Loucy (cell line): ENCODE measurements around the gene WDR4.

ENCODE experiments used
- H2AFZ ChIP-seq: fragments of 200-600 bp; sonication (generic); 2 replicates; pipeline ENCODE4 v1.6.0; 2016; ENCODE audit warnings: antibody characterized with exemption, mild to moderate bottlenecking, low read length, moderate library complexity
- H3F3A ChIP-seq: fragments of 200-600 bp; 2 replicates; pipeline ENCODE4 v1.6.0; 2016; ENCODE audit warnings: antibody characterized with exemption, low read depth, mild to moderate bottlenecking
- H3K27me3 ChIP-seq: fragments of 200-600 bp; sonication (generic); 2 replicates; pipeline ENCODE4 v1.6.1; 2014; ENCODE audit warnings: low read length, mild to moderate bottlenecking; ENCODE audit not compliant: insufficient read depth, poor library complexity, severe bottlenecking
- H3K36me3 ChIP-seq: fragments of 200-600 bp; sonication (generic); 2 replicates; pipeline ENCODE4 v1.6.1; 2016; ENCODE audit warnings: low read length; ENCODE audit not compliant: insufficient read depth
- H3K4me1 ChIP-seq: fragments of 200-600 bp; sonication (generic); 2 replicates; pipeline ENCODE4 v1.5.1; 2014; ENCODE audit warnings: low read length, mild to moderate bottlenecking; ENCODE audit not compliant: insufficient read depth, poor library complexity, severe bottlenecking
- H3K4me2 ChIP-seq: fragments of 200-600 bp; sonication (generic); 2 replicates; pipeline ENCODE4 v1.6.0; 2014; ENCODE audit warnings: antibody characterized with exemption, low read length, low read depth, mild to moderate bottlenecking; ENCODE audit not compliant: poor library complexity, severe bottlenecking
- H3K4me3 ChIP-seq: fragments of 200-600 bp; sonication (generic); 2 replicates; pipeline ENCODE4 v1.5.1; 2014; ENCODE audit warnings: low read length, mild to moderate bottlenecking, mixed read lengths; ENCODE audit not compliant: poor library complexity, severe bottlenecking
- H3K79me2 ChIP-seq: fragments of 200-600 bp; sonication (generic); 2 replicates; pipeline ENCODE4 v1.6.1; 2014; ENCODE audit warnings: low read length; ENCODE audit not compliant: insufficient read depth
- H3K9ac ChIP-seq: fragments of 200-600 bp; sonication (generic); 2 replicates; pipeline ENCODE4 v1.6.0; 2014; ENCODE audit warnings: mild to moderate bottlenecking, low read depth, low read length, moderate library complexity; ENCODE audit not compliant: poor library complexity, severe bottlenecking
- H3K9me2 ChIP-seq: fragments of 200-600 bp; sonication (generic); replicated peaks from 2 replicates; pipeline ENCODE4 v1.6.1; 2016; ENCODE audit warnings: low read depth, low read length, mixed read lengths
- H3K9me3 ChIP-seq: fragments of 200-600 bp; sonication (generic); 2 replicates; pipeline ENCODE4 v1.6.1; 2014; ENCODE audit warnings: mild to moderate bottlenecking, antibody characterized with exemption, low read length, low read depth; ENCODE audit not compliant: insufficient read depth
- H4K20me1 ChIP-seq: fragments of 200-600 bp; sonication (generic); 2 replicates; pipeline ENCODE4 v1.6.0; 2014; ENCODE audit warnings: antibody characterized with exemption, low read length, mild to moderate bottlenecking; ENCODE audit not compliant: insufficient read depth, poor library complexity, severe bottlenecking
- EZH2phosphoT487 ChIP-seq: fragments of 200-600 bp; IDR thresholded peaks from 2 replicates; pipeline ENCODE4 v1.6.1; 2018; ENCODE audit warnings: antibody characterized with exemption, mild to moderate bottlenecking, moderate library complexity, borderline replicate concordance
- TF ChIP-seq, protein P1 (sequence below): fragments of 200-600 bp; sonication (generic); conservative IDR thresholded peaks from 2 replicates; pipeline ENCODE4 v1.5.1; 2014; ENCODE audit warnings: mild to moderate bottlenecking, antibody characterized with exemption, low read length

WDR4 gene

DNA sequence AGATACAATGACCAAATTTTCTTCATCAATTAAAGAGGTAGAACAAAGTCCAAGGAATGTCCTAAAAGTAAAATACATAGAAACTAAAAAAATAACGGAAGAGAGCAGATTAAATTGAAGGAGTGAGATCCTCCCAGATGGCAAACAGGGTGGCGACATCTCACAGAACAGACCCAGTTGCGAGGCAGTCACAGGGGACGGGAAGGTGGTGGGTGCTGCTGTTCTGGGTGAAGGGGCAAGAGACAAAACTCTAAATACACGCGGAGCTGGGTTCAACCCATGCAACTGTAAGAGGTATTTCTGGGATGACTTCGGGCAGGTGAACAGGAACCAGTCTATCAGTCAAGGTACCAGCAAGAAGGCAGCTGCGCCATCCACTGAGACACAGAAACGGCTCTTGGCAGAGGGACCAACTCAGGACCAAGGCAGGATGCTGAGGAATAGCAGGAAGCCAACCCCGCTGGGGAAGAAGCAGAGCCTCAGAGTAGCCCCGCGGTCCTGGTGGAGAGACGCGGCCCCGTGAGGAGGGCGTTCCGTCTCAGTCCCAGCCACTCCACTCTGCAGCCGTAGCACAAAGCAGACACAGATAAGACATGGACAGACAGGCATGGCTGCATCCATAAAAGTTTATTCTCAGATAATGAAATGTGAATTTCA lies 32.2 kb downstream of the WDR4 start:
- Histone ChIP-seq H3K4me3 (no peak overlapping the region), H3K4me2 (no peak overlapping the region), H3F3A (no peaks in the 10 kb centered on the region), H3K9me2 (no peaks in the 10 kb centered on the region), H2AFZ (no peak overlapping the region), H3K9me3 (no peaks in the 10 kb centered on the region), H4K20me1 (no peaks in the 10 kb centered on the region), H3K9ac (no peak overlapping the region), H3K79me2 (peaks cover 19% of the 10 kb centered on the region; the same call in 1 of the 2 replicates), H3K4me1 (no peaks in the 10 kb centered on the region), H3K36me3 (peaks cover 77% of the 10 kb centered on the region; the same call in 1 of the 2 replicates), H3K27me3 (no peaks in the 10 kb centered on the region)
- TF ChIP-seq, protein P1, sequence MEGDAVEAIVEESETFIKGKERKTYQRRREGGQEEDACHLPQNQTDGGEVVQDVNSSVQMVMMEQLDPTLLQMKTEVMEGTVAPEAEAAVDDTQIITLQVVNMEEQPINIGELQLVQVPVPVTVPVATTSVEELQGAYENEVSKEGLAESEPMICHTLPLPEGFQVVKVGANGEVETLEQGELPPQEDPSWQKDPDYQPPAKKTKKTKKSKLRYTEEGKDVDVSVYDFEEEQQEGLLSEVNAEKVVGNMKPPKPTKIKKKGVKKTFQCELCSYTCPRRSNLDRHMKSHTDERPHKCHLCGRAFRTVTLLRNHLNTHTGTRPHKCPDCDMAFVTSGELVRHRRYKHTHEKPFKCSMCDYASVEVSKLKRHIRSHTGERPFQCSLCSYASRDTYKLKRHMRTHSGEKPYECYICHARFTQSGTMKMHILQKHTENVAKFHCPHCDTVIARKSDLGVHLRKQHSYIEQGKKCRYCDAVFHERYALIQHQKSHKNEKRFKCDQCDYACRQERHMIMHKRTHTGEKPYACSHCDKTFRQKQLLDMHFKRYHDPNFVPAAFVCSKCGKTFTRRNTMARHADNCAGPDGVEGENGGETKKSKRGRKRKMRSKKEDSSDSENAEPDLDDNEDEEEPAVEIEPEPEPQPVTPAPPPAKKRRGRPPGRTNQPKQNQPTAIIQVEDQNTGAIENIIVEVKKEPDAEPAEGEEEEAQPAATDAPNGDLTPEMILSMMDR = no peak
- TF ChIP-seq EZH2phosphoT487 = no peak

DNA sequence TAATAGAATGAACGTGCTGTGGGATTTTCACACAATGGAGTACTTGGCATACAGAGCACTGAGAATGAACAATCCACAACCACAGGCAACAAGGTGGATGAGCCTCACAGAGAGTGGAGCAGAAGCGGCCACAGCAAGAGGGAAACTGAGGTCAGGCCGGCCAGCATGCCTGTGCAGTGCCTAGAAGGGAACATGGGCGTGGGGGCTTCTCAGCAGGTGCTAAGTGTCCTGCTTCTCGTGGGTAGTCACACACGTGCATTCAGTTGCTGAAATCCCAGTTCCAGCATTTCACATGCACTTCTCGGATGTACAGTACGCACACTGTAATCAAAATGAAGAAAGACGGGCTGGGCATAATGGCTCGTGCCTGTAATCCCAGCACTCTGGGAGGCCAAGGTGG lies 33.1 kb downstream of the WDR4 start:
- H3K36me3 ChIP-seq = peaks cover 73% of the 10 kb centered on the region; the same call in 1 of the 2 replicates
- TF ChIP-seq, protein P1 = no peak
- no peak for TF ChIP-seq EZH2phosphoT487
- no peaks in the 10 kb centered on the region for H3K4me1 ChIP-seq
- no peak overlapping the region for H2AFZ ChIP-seq
- H3K9ac ChIP-seq = no peak overlapping the region
- no peak overlapping the region for H3K4me3 ChIP-seq
- H3K27me3 ChIP-seq = no peaks in the 10 kb centered on the region
- H3K4me2 ChIP-seq = no peak overlapping the region
- H3F3A ChIP-seq = no peaks in the 10 kb centered on the region
- no peaks in the 10 kb centered on the region for H3K9me3 ChIP-seq
- H3K9me2 ChIP-seq = no peaks in the 10 kb centered on the region
- H3K79me2 ChIP-seq = peaks cover 19% of the 10 kb centered on the region; the same call in 1 of the 2 replicates
- H4K20me1 ChIP-seq = no peaks in the 10 kb centered on the region

DNA sequence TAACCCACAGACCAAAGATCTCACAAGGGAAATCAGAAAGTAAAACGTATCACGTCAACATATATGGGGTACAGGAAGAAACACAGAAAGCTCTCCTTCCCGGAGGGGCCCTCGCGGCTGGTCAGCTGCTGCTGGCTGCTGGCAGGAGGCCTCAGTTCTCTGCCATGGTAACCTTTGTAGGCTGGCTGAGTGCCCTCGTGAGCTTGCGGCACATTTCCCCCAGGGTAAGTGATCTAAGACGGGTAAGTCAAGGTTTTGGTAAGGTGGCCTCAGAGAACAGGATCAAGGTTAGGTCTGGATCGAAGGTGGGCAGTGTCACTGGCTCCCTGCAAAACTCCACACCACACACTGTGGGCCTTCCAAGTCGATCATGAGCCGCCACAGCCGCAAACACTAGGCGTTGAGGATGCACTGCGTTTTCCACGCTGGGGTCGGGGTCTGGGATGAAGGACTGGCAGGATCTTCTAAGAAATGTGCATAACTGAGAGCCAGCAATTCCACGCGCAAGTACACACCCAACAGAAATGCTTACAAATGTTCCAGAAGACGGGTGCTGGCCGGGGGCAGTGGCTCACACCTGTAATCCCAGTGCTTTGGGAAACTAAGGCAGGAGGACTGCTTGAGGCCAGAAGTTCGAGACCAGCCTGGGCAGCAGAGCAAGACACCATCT lies 33.9 kb downstream of the WDR4 start:
- no peaks in the 10 kb centered on the region for H4K20me1 ChIP-seq
- no peaks in the 10 kb centered on the region for H3K27me3 ChIP-seq
- H3K9ac ChIP-seq = no peak overlapping the region
- H2AFZ ChIP-seq = no peak overlapping the region
- H3K4me3 ChIP-seq = no peak overlapping the region
- no peaks in the 10 kb centered on the region for H3F3A ChIP-seq
- peaks cover 19% of the 10 kb centered on the region; the same call in 1 of the 2 replicates for H3K79me2 ChIP-seq
- no peak overlapping the region for H3K4me2 ChIP-seq
- no peaks in the 10 kb centered on the region for H3K4me1 ChIP-seq
- TF ChIP-seq, protein P1 = no peak
- no peak for TF ChIP-seq EZH2phosphoT487
- H3K9me2 ChIP-seq = no peaks in the 10 kb centered on the region
- H3K9me3 ChIP-seq = no peaks in the 10 kb centered on the region
- H3K36me3 ChIP-seq = peaks cover 75% of the 10 kb centered on the region
